Epidermal melanocyte (primary cell): ENCODE results near the gene ABCA1.
"Not testable (repeated sequence)": the region's sequence is repeated elsewhere in the genome, so short reads cannot be mapped to it uniquely, and the experiment has no call there.

Experiments
- DNase-seq: peaks from one replicate; pipeline ENCODE4 v3.0.0; 2011; ENCODE audit warnings: low spot score; ENCODE audit not compliant: insufficient read length

ABCA1 gene

DNA sequence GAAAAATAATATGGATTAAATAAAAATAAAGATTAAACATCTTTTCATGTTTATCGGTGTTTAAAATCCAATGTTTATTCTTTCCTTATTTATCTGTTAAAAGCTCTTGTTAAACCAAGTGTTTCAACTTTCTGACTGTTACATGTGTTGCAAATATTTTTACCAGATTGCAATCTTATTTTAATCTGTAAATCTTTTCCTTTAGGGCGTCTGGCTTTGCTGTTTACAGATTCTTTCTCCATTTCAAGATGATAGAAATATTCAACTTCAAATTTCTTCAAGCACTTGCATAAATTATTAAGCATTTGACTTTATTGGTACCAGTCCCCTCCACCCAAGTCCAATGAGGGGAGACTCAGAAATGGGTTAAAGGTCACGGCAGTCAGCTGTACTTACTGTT, 16.9 kb upstream of the ABCA1 start:
- no peak for DNase-seq

DNA sequence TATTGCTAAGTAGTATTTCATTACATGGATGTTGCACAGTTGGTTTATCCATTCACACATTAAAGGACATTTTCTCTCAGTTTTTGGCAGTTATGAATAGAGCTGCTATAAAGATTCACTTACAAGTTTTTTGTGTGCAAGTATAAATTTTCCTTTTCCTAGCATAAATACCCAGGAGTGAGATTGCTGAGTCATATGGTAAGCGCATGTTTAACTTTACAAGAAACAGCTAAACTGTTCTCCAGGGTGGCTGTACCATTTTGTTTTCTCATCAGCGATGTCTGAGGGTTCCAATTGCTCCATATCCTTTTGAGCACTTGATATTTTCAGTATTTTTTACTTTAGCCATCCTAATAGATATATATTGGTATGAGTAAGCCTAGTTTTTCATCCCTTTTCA, 16.4 kb upstream of the ABCA1 start:
- no peak for DNase-seq

DNA sequence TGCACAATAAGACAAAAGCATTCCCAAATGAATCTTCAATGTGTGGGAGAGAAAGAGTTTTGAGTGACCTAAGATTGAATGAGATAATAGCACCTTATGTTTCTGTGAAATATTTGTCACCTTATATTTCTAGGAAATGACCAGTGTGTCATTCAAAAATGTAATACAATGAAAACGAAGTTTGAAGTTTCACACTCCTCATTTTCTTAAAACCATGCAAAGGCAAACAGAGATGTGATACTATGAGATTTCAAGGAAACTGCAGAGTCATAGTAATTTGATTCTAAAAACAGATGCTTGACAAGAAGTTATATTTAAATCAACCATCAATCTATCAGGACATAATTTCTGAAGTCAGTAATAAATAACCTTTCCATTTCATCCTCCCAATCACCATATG, 13.6 kb upstream of the ABCA1 start:
- DNase-seq: no peak

DNA sequence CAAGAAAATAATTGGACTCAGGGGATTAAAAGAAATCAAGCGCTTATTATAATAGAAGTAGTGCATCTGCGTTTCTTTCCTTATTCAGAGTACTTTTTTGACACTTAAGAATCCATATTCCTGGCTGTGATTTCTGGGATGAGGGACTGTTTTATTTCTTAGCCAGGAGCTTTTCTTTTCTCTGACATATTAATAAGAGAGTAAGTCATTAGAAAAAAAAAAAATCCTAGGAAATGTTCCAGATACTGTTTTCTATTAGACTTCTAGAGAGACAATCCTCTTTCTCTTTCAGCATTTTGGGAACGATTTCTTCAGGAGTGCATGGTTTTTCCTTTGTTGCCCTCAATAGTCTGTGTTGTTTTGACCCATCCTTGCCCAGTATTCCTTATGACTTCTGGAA, 8.3 kb upstream of the ABCA1 start:
- DNase-seq: no peak

DNA sequence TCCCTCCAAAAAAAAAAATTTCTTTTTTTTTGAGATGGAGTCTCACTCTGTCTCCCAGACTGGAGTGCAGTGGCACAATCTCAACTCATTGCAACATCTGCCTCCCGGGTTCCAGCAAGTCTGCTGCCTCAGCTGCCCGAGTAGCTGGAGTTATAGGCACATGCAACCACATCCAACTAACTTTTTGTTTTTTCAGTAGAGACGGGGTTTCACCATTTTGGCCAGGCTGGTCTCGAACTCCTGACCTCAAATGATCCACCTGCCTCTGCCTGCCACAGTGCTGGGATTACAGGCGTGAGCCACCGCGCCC, 7.5 kb upstream of the ABCA1 start:
- DNase-seq: not testable (repeated sequence)

DNA sequence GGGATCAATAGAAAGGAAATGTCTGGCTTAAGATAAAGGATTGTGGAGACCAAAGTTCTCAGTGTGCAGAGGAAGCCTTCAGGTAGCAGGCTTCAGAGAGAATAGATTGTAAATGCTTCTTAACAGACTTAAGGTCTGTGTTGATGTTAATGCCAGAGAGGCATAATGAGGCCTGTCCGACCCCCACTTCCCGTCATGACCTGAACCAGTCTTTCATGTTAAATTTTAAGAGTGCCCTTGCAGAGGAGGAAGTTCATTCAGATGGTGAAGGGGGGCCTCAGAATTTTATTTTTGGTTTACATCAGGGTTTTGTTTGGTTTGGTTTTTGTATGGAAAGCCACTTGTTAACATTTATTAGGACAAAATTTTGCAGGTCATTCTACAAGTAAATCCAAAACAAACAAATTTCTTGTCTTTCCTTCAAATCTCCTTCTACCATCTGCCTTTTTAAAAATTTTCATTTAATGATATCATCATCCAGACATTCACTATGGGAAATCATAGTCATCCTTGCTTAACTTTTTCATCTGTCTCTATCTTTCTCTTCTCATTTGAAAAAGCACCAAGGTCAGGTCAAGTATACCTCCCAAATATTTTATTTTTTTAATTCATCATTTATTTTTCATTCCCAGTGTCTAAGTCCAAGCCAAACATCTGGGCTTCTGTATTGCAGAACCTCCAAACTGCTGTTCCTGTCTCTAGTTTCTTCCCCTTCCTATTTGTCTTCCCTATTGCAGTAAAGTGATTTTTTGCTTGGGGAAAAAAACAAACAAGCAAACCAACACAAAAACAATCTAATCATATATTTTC, 6.9 kb upstream of the ABCA1 start:
- DNase-seq: no peak

DNA sequence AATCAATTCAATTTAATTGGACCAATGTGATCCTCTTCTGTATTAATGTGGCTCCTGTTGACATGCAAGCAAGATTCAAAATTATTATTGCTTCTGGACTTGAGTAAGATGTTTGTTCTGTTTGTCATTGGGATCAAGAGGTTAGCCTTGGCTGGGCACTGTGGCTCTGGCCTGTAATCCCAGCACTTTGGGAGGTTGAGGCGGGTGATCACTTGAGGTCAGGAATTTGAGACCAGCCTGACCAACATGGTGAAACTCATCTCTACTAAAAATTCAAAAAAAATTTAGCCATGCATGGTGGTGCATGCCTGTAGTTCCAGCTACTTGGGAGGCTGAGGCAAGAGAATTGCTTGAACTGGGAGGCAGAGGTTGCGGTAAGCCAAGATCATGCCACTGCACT, 5.1 kb upstream of the ABCA1 start:
- not testable (repeated sequence) for DNase-seq

DNA sequence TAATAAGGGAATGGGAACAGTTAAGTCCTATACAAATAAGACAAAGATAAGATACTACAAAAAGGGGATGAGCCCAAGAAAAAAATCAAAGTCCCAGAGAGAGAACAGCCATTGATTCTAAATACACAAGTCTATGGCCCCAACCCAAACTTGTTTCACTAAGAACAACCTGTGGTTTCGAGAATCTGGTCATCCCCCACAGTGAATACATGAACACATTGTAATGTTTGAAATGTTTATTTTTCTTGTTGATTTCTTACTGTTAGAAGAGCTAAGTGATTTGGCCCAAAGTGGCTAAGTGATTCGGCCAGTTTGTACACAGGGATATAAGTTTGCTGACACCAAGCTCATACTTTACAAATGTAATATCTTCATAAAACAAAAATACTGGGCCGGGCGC, 3.3 kb upstream of the ABCA1 start:
- no peak for DNase-seq

DNA sequence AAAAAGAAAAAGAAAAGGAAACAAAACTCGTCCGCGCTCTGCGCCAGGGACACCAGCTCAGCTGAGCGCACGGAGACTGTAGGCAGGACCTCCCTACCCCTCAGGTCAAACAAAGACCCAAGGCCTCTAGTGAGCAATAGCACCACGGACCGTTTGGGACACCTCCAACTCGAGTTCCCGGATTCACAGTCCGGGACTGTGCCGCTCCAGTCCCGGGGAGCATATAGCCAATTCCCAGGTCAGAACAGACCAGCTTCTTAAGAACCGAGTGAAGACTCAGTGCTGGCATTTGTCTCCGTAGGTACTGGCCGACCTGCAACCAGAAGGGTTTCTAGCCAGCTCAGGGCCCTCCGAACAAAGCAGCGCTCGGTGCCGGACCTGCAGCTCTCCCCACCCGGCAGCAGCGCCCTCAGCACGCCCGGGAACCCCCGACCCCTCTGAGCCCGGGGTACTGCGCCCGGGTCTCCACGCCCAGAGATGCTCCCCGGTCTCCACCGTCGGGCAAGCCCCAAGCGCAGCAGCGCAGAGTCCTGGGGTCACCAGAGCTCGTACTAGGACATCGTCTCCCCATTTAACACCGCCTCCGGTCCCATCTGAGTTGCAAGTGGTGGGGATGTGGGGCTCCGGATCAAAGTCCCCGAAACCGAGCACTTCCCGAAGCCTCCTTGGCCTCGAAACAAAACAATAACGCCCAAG, 591 bp downstream of the ABCA1 start:
- DNase-seq: no peak

DNA sequence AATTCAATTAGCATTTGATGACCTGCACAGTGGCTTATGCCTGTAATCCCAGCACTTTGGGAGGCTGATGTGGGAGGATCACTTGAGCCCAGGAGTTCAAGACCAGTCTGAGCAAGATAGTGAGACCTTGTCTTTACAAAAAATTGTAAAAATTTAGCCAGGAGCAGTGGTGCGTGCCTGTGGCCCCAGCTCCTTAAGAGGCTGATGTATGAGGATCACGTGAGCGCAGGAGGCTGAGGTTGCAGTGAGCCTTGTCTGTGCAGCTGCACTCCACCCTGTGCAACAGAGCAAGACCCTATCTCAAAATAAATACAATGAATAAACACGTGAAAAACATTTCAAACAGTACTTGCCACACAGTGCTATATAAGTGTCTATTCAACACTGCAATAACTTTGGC, 4.2 kb downstream of the ABCA1 start:
- DNase-seq: no peak

DNA sequence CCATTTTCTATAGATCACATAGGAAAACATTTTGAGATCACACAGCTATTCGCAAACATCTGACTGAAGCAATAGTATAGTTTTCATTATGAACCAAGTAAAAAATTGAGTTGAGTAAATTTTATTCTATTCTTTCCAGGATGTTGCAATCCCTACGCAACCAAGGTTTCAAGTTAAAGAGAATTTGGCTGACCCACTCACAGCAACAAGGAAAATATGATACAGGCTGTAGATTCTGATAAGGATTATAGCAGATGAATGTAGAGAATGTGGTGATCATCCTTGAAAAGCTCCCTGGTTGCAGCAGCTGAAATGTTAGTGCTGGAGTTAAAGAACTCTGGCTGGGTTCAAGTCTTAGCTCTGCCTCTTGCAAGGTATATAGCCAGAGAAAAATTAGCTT, 4.7 kb downstream of the ABCA1 start:
- no peak for DNase-seq

DNA sequence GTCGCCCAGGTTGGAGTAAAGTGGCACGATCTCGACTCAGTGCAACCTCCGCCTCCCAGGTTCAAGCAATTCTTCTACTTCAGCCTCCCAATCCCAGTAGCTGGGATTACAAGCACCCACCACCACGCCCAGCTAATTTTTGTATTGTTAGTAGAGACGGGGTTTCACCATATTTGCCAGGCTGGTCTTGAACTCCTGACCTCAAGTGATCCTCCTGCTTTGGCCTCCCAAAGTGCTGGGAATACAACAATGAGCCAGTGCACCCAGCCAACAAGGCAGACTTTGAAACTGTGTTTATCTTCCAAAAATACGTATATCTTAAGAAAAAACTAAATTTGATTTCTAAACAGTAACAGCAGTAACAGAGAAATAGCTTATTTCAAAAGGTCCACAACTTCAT, 5.2 kb downstream of the ABCA1 start:
- not testable (repeated sequence) for DNase-seq

DNA sequence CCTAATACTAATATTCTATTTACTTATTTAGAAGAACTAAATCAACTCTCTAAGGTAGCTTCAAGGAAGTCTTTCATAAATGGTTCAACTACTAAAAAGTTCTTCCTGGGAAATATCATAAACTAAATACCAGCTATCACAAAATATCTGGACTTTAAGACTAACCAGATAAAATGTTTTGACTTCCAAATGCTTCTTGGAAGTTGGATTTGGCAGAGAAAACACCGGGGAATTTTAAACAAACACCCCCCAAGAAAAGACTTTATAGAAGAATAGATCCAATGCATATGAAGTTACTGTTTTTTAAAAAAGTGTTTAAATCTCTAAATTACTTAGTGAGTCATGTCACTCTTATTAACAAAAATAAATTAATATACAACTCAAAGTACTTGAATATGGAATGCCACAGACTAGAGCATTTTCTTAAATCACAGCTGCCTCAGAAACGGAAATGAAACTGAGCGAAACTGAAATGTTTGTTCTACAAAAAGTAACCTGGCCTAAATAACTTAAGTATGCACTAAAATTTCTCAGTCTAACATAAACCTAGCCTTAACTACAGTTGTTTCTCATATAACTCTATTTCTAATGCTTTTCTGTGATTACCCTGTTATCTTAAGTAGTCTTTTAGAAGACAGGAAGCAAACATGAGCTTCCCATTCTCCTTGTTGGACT, 6.8 kb downstream of the ABCA1 start:
- DNase-seq: no peak

DNA sequence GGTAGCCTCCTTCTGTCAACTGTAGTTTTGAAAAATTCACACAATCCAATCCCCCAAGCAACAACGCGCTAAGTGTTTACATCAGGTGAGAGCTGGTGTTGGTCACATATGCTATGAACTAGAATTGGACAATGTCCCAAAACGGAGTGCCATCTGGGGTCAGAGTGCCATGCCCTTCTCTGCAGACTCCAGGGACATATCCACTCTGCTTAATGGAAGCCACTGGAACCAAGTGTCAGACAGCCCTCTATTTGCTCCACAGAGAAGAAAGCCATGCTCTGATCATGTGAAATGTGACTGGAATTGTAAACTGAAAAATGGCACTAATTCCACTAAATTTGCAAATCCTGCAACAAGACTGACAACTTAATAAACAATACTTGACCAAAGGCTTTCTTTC, 12.2 kb downstream of the ABCA1 start:
- DNase-seq: no peak

DNA sequence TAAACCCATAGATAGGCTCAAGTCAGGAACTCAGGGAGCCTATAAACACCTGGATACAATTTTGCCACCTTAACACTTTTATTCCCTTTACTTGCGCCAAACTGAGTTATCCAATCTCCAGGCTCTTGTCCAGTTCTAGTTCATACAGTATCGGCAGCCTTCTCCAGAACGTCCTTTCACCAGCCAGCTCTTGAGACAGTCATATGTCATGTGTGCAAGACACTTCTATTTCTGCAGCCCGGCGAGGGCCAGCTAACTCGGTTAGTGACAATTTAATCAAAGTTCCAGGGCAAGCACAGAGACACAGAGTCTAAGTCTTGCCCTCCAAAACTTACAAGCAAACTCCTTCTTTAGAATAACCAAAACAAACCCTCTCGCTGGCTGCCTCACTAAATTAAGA, 12.9 kb downstream of the ABCA1 start:
- no peak for DNase-seq

DNA sequence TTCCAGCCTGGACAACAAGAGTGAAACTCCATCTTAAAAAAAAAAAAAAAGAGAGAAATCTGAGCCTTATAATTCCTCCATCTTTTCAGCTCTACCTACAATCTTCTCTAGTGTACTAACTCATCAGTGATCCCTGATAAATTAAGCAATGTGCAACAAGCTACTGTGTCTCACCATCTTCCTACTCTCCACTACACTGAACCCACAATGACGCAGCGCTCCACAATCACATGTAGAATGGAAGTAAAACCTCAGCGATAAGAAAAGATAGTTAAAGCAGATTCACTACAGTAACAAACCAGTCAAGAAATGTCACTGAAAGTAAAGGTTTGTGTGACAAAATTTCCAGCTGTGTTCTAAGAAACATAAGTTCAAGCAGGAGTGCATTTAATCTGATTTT, 13.5 kb downstream of the ABCA1 start:
- no peak for DNase-seq

DNA sequence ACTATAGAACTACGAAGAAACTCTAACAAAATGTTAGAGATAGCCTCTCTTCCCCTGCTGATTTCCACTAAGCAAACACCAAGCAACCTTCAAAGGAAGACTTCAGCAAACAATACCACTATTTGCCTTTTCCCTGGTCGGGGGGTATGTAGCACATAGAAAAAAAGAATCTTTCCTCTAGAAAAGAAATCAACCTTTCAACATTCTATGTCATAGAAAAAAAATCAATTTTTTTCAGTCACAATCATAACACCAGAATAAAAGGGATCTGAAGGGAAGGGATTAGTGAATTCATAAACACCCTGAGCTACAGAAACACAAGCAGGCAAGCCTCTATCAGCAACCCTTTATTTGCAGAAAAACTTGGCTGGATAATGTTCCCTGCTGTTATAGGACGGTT, 15.3 kb downstream of the ABCA1 start:
- no peak for DNase-seq

DNA sequence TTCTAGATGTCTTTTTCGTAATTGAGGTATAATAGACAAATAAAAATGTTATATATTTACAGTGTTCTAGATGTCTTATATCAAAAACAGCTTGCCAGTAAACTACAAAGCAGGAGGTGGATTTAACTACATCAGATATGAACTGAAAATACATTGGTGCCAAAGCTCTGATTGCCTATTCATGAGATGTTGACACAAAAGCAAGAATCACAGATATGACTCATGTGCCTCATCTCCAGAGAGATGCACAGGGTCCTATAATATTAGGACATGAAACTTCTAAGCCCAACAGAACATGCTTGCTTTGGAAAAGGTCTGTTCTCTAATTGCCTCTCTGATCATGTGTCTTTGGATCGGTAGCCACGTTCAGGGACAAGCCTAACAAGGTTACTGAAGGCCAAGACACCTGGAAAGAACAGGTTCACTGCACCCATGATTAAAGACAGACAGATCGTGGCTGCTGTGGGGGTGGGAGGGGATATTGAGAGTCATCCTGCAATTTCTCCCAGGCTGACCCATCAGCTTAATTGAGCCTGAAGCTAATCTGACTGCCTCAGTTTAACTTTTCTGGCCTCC, 16.8 kb downstream of the ABCA1 start:
- DNase-seq: no peak

DNA sequence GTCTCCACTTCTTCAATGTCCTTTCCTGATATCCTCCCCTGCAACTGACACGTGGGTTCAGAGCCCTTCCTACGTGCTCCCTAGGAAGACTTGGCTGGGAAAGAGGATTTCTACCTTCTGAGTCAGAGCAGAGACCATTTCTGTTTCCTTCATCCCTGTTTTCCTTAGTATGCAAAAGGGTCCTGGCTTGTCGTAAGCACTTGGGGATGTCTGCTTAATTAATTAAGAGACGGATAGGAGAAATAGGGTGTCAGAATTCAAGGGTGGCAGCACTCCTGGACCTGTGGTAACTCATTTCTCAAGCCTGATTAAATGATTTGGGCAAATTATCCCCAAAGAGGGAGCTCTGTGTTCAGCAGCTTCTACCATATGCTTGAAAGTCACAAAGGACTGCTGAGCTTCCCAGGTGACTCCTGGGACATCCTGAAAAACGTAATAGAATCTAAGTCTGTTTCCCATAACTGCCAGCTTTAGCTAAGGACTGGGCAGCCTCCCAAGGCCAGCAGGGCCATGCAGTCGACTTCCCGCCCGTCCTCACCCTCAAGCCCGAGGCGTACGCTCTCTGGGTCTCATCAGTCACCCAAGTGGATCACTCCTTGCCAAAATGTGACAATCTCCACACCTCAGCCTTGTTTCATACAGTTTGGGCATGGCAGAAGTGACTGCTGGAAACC, 20.5 kb downstream of the ABCA1 start:
- no peak for DNase-seq

DNA sequence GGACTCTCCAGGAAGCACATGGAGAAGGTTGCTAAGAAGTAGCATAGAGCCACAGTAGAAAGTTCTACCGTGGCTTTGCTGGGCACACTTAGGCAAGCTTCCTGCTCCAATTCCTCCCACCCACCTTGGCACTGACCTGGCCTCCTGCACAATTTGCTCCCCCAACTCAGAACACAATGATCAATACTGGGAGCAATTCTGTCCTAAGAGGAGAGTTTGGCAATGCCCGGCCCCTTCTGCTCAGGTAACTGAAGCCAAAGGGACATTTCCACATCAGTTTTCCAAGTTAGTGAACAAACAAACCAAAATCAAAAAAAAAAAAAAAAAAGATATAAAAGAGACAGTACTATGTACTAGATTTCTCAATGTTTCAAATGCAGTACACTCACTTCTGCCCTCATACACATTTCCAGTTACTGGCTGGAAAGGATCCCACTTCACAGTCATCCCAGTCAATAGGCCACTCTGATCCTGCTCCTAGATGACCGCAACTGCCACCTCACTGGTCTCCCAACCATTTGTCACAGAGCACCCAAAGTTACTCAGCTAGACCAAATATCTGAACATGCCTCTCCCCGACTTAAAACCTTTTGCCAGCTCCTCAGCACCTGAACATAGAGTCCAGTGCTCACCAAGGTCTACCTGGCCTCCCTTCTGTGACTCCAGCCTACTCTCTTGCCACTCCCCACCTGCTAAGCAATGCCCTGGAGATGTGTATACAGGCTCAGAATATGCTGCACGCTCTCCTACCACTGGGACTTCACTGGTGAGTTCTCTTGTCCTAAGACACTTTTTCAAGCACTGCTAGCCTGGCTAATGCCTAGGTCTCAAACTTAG, 21.3 kb downstream of the ABCA1 start:
- no peak for DNase-seq

DNA sequence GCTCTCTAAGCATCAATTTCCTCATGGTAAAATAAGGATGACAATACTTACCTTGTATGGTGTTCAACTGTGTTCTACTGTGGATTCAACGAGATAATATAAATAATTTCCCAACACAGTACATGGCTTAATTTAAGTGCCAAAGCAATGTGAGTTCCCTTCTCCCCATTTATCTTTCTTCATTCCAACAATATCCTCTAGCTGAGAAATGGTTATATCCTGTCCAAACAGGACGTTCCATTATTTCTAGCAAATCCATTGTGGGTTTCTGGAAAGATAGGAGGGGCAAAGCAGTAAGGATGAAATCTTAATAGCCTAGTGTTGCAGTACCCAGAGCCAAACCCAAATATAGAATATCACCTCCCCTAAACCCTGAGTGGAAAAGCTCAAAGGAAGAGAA, 22.0 kb downstream of the ABCA1 start:
- DNase-seq: no peak
